NCI-H1105 (cell line): ENCODE measurements around the gene LRMDA.
"Not testable (repeated sequence)": the region's sequence is repeated elsewhere in the genome, so short reads cannot be mapped to it uniquely, and the experiment has no call there.

ENCODE experiments used
- DNase-seq: peaks from one replicate; lab custom pipeline; 2025; lab: John Stamatoyannopoulos, UW

The LRMDA gene

DNA sequence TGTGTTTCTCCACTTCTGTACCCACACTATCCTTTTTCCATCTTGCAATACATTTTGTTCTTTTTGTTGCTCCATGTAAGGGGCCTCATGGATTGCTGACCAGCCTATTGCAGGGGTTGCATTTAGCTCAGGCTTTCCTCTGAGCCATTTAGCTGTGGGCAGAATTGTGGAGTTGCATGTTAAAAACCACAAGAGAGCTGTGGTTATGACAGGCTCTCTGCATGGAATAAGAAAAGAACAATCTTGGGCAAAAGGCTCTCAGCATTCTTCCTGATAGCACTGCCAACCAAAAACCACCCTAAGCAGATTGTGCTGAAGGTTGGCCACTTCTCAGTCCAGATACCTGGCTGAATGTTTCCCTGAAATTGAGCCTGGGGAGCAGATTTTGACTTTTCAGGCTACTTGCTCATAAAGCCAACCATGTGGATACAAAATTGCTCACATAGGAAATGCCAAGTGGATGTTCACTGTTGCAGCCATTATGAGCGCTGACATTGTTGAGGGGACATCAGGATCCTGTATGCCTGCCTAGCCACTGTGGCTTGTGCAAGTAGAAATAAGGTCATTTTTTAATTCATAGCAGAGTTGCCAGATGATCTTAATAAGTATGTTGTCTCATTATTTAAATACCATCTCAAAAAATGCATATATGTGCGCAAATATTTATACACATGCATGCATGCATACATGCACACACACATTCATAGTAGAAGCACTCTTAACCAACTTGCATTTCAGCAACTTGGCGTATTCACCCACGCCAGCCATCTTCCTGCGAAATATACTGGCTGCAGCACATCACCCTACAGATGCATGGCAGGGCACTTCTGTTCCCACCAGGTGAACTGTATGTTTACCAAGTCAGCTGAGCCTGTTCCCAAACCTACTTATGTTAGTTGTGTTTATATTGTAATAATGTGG lies 695.4 kb downstream of the LRMDA start:
- DNase-seq = no peak

DNA sequence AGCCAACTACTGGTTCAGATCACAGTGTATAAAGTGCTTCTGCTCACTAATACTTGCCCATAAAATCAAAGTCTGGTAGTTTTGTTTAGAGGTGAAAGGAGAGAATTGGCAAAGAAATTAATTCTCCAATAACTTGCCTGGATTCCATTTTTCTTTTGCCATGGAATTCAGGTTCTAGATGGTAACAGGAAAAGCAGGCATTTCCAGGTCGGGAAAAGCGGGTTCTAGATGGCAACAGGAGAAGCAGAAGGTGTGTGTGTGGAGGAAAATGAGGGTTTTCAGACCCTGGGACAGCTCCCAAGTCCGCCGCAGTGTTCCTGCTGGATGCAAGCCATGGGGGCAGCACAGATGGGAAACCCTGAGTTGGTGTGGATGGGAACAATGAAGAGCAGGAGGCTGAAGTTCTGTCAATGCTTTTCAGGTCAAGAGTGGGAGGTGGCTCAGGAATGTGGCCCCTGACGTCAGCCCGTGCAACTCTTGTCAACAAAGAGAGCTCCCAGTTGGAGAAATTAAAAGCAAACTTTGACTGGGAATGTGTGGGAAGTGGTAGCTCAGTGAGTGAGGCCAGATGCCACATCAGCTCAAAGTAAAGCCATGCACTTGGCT lies 696.7 kb downstream of the LRMDA start:
- DNase-seq = no peak

DNA sequence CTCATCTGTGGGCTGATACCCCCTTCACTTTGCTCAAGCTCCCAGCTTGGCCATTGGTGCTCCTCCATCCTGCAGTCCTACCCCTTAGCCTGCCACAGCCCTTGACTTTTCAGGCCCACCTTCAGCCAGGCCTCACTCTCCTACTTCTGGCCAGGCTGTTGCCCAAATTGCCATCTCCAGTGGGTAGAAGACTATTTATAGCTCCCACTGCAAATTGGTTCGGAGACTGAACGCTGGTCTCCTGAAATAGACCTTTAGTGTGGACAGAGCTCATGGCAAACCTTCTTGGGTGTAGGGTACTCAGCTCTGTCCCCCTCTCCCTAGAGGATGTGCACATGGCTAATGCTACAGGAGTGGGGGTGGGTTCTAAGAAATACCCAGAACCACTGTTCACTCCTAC lies 697.8 kb downstream of the LRMDA start:
- DNase-seq = no peak

DNA sequence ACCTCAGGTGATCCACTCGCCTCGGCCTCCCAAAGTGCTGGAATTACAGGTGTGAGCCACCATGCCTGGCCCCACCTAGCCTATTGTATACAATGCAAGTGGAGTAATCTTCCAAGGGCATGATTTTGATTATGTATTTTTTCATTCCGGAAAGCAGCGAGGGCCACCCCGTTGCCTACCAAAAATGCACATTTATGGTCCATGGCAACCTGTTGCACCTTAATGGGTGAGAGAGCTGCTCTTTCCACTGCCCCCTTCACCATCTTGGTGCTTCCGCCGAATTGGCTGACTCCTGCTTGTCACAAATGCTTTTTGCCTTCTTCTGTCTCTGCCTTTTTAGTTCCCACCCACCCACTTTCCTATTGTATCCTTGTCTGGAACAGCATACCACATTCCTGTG lies 699.5 kb downstream of the LRMDA start:
- DNase-seq = no peak

DNA sequence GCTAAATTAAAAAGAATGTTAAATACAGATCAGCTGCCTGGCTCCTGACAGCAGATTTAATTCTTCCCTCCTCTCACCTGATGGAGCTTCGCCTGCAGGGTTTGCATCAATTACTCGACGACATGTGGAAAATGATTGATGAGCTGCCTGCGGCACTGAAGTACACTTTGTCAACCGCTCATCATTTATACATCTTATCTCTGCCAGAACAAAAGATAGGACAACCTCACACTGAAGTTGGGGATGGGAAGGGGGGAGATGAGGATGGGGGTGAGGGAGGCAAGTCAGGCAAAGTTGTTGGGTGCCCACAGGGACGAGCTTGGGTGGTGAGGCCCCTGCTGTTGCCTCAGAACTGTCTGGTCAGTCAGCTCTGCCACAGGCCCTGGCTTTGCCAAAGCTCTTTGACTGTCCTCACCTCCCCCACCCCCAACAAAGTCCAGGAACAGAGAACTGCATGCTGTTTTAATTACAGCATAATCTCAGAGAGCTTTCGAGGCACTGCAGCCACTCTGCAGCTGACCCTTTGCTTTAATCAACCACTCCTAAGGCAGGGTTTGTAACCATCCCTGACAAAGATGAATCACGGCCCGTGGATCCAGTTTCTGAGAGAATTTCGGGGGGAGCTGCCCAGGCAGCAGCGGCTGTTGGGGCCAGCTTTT lies 702.3 kb downstream of the LRMDA start:
- no peak for DNase-seq

DNA sequence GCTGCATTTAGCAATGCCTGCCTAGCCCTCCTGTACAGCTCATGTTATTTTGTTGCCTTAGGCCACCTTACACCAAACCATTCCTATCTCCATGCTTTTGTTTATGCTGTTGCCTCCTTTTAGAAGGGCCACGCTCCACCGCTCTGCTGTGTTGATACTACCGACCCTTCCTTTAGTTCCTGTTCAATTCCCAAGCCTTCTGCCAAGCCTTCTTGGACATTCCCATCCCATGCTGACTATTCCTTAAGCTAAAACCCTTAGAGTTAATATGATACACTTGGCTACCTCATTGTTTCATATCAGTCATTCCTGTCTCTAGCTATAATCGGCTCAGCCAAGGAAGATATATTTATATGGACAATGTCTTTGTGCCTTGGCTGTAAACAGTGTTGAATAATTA lies 705.5 kb downstream of the LRMDA start:
- no peak for DNase-seq

DNA sequence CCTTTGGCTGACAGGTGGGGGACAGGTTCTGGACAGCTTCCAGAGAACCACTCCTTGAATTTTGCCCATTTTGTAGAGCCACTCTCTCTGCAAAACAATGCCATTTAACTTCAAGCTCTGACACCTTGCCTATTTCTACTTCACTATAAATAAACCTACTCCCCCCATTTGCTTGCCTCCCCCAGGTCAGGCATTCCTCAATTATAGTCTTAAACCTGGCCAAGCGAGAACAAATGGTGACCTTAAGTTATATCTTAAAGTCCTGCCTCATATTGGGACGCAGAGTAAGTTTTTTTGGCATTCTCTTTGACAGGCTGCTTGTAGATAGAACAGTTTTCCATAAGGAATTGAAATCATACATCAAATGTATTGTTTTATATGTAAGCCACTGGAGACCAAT lies 706.9 kb downstream of the LRMDA start:
- DNase-seq = peak; percentile 38

DNA sequence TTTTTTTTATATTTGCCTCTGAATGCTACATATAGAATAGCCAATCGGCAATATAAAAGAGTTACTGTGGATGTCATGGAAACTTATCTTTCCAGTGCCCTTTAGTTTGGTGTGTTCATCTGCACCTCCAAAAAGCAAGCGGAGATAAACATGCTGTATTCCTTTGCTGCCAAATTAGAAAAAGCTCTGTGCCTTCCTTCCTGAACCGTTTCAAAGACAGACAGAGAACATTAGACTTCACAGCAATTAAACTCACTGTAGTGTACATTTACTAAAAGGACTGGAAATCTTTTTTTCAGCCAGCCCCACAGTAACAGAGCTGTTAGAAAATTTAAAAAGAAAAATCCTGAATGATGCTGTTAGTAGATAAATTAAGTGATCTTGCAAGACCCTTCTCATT lies 707.5 kb downstream of the LRMDA start:
- DNase-seq = no peak

DNA sequence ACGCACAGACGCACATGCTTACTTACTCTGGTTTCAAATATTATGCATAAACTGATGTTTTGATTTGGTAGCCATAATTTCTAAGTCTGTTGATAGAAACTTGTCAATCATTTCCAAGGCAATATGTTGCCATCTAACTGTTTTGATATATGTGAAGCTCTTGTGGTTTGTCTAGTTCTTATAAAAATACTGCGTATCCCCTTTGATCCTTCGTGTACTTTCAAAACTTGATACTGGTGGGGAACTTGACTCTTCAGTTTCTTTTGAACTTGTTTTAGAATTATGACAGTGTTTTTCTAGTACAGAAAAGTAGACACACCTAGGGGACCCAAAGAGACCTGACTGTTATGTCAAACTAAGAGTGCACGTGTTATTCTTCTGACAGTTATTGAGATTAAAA lies 708.0 kb downstream of the LRMDA start:
- no peak for DNase-seq

DNA sequence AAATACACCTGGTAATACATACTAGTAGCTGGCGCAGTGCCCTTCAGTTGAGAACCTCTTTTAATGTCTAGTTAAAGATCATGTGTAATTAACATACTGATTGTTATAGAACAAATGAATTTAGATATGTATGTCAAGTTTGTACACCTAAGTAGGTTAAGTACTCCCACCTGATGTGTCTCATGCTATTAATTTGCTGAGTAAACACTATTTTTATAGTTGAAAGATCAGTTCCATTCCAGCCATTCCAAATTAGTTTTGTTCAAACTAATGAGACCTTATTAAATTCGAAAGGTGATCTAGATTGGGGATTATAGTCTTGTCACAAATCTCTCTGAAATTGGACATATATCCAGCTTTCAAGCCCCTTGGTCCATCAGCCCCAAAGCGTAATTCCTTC lies 710.0 kb downstream of the LRMDA start:
- peak; percentile 19 for DNase-seq

DNA sequence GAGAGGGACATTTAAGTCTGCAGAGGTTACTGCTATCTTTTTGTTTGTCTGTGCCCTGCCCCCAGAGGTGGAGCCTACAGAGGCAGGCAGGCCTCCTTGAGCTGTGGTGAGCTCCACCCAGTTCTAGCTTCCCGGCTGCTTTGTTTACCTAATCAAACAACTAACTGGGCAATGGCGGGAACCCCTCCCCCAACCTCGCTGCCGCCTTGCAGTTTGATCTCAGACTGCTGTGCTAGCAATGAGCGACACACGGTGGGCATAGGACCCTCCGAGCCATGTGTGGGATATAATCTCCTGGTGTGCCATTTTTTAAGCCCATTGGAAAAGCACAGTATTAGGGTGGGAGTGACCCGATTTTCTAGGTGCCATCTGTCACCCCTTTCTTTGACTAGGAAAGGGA lies 716.8 kb downstream of the LRMDA start:
- DNase-seq = not testable (repeated sequence)

DNA sequence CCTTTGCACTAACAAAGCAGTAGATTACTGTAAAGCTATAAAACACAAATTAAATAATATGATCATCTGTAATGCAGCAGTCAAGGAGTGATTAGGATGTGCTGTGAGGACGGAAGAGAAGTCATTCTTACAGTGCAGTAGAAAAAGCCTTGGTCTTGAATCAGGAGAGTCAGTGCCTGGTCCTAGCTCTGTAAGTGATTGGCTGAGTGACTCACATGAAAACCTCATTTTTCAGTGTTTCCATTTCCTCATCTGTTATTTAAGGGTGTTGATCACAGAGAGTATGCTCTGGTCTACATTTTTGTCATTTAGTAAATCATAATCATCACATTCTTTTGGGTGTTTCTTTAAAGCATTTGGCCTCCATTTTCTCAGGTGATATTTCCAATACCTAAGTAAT lies 717.8 kb downstream of the LRMDA start:
- DNase-seq = no peak

DNA sequence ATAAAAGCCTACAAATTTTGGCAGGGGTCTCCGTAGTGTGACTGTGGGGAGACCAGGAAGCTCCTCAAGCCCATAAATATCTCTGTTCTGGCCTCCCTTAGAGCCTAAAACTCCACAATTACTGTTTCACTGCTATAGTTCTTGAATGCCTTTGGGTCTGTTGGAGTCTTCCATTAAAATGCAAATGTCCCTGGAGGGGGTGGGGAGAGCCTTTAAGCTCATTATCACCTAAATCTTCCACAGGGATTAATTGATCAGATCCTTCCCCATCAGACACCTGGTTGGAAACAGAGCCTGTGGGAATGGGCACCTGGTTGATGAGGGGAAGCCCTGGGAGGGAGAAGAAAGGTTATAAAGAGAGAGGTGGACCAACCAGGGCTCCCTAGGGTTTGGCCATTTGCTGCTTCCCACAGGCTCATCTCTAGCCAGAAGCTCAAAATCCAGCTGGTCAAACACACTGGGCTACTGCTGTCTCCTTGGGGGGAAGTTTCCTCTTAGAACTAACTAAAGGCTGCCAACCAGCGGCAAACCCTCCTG lies 718.2 kb downstream of the LRMDA start:
- DNase-seq = no peak

DNA sequence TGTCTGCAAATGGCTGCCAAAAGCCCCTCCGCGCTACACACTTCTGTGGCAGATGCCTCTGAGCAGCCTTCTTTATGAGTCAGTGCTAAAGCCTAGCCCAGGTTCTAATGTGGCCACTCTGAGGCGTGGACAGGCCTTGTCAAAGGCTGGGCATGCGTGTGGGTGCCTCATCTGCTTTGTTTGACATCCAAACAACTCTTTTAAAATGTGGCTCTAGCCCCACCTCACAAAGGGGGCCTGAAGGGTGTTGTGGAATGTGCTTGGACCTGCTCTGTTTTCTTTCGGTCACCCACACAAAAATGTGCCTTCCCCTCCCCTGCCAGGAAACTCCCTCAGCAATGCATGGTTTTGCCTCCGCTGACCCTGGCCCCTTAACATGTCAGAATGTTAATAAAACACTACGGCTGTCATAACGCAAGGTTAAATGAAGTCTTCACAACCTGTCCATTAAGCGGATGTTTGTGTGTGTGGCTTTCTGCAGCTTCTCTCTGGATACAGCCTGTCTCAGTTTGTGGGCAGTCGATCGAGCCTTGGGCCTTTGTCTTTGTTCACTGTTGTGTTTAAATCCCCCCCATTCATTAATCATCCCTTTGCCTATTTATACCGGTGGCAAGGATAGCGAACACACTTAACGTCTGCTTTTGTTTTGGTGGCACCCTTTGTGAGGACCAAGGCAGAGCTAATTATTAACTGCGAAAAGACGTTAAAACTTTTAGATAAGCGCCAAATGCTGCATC lies 718.9 kb downstream of the LRMDA start:
- DNase-seq = no peak

DNA sequence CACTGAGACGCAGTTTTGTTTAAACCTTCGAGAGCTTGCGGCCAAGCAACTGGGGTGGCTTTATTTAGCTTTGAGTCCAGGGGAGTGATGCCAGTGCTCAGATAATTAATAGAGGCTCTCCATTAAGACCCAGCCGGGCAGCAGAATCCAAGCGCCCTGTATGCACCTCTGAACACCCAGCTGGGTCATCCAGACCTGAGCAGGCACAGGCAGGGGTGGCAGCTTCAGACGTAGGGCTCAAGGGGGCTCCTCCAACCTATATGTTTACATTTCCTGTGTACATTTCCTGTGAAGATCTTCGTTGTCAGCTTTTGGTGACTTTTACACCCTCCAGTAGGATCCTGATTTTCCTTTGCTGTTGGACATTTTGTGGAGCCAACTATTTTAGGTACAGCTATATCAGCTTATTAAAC lies 719.5 kb downstream of the LRMDA start:
- no peak for DNase-seq

DNA sequence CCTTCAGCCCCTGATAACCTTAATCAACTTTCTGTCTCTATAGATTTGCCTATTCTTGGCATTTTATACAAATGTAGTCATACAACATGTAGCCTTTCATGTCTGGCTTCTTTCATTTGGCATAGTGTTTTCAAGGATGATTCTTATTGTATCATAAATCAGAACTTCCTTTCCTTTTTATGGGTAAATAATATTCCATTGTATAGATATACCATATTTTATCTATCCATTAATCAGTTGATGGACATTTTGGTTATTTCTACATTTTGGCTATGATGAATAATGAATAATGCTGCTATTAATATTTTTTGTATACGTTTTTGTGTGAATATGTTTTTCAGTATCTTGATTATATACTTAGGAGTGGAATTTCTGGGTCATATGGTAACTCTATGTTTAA lies 720.8 kb downstream of the LRMDA start:
- no peak for DNase-seq

DNA sequence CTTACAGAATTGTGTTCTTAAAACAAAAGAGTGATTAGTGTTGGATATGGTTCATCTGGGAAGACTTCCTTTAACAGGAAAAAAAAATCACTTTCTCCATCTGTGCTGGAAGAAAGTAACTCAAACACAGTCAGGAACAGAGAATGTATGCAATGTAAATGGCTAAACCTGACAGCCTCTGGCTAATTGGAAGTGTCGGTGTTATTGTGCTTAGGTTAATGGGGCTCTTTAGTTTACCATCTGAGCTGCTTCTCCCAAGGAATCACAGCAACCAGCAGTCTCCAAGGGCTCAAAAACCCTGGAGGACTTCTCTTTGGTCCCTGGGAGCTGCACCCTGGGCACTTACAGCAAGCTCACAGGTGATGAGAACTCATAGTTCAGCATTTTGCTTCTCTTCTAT lies 724.5 kb downstream of the LRMDA start:
- DNase-seq = no peak

DNA sequence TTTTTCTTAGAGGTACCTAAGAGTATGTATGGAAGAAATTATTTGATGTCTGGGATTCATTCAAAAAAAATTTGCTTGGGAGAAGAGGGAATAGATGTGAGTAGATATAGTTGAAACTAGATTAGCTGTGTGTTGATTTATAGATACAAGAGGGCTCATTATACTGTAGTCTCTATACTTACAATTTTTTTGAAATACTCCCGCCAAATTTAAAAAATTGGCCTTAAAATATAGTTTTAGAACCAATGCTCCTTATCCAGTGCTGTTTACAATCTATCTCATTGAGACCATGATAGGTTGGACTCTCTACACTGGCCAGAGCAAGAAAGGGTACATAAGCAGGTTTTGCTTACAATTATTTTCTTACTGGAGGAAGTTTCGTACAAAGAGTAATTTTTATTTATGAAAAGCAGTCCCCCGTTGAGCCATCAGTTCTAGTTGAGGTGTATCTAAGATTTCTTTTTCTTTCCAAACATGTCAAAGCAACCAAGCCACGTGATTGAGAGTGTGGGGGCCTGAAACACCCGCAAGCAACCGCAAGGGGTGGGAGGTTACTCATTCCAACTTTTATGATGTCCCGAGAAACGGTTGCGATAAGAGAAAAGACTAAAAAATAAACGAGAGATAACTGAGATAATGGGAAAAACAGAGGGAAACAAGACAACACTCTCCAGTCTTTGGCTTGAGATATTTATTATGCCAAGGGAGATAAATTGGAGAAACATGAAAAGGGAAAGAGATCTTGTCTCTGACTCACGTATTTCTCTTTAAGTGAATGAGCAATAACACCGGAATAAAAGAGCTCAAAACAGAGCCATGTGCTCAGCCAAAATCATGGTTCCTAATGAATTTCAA lies 729.2 kb downstream of the LRMDA start:
- DNase-seq = no peak

DNA sequence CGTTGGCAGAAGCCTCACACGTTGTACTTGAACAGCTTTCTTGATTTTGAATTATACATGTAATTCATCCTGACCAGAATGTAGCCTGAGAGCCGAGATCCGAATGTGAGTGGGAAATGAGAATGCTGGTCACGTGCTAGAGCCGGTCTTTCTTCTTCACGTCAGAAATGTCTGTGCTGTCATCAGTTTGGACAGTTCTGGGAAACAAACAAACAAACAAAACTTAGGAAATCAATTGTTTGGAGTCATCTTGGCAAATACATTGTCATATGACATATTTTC lies 729.8 kb downstream of the LRMDA start:
- DNase-seq = no peak

DNA sequence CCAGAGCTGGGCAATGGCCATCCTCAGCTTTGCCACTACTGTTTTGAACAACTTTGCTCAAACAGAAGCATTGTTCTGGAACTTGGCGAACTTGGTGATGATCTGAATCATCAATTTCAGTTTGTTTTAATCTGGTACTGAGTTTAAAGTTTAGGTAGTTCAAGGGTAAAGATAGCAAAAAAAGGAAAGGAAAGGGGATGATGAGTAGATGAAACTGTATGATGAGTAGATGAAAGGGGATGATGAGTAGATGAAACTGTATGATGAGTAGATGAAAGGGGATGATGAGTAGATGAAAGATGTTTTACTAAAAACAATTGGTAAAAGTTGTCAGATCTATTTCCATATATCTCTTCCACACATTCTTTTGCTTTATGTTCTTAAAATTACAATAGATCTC lies 737.0 kb downstream of the LRMDA start:
- no peak for DNase-seq

DNA sequence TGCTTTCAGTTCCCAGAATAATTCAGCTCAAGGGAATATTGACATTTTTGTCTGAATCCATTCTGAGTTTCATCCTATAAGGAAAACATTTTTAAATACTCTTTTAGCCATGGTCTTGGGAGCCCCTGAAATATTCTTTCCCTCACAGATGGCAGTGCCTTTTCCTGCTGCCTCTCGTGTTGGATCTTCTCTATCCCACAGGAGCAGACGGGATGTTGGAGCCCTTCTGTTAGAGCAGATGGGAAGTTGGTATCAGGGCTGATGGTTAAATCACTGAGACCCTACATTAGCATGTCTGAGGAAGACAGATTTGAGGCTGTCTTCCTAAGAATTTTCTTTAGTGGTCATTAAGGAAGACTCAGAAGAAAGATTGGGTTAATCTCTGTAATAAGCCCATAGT lies 737.8 kb downstream of the LRMDA start:
- no peak for DNase-seq

DNA sequence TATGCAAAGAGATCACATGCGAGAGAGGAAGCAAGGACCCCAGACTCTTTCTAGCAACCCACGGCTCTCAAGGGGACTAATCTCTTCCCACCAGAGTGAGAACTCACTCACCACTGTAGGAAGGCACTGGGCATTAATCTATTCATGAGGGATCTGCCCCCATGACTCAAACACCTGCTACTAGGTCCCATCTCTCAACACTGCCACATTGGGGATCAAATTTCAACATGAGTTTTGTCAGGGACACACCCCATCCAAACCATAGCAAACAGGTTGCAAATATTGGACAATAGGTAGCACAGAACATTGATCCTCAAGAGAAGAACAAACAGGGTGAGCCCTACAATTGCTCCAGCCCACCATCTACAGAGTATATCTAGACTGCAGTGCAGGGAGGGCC lies 740.6 kb downstream of the LRMDA start:
- no peak for DNase-seq
